NCI-H1417 (cell line): ENCODE data around the gene PARS2.

ENCODE experiments used
- DNase-seq, 3 experiments: peaks; one replicate each; lab custom pipeline; 2025; lab: John Stamatoyannopoulos, UW

PARS2 gene

GRCh38 chr1:54736685-54737084 is 27.6 kb downstream of the PARS2 start:
- DNase-seq = no peak

- no peak for DNase-seq
Observed at GRCh38 chr1:54728027-54728426, 36.3 kb downstream of the PARS2 start.

- no peak for DNase-seq
Observed at GRCh38 chr1:54724771-54725170, 39.6 kb downstream of the PARS2 start.

GRCh38 chr1:54723985-54724384 is 40.3 kb downstream of the PARS2 start:
- DNase-seq = no peak

GRCh38 chr1:54721719-54722118 is 42.6 kb downstream of the PARS2 start:
- DNase-seq = no peak

GRCh38 chr1:54716299-54717047 is 47.9 kb downstream of the PARS2 start:
- DNase-seq = no peak

- peak; percentile 83 to 88 (median 85) for DNase-seq
Observed at GRCh38 chr1:54715493-54716298, 48.6 kb downstream of the PARS2 start, which contains the start of gene TTC4. TSS of gene TTC4 (plus strand) at chr1:54715861. CDS start at chr1:54715909, 48 bp downstream.

- DNase-seq = no peak
Observed at GRCh38 chr1:54714881-54715492, 49.3 kb downstream of the PARS2 start.

- no peak for DNase-seq
Observed at GRCh38 chr1:54711536-54711935, 52.8 kb downstream of the PARS2 start.

- no peak for DNase-seq
Observed at GRCh38 chr1:54710841-54711240, 53.5 kb downstream of the PARS2 start.

- DNase-seq = no peak
Observed at GRCh38 chr1:54710434-54710833, 53.9 kb downstream of the PARS2 start.

GRCh38 chr1:54709547-54710292 is 54.6 kb downstream of the PARS2 start:
- DNase-seq = no peak

- DNase-seq = no peak
Observed at GRCh38 chr1:54708385-54708784, 55.9 kb downstream of the PARS2 start.
